GM23338 (cell line): Measurements from ENCODE around the gene MND1.

Experiments
- CTCF ChIP-seq, 2 experiments: fragments of 200-600 bp in 1 of 2; sonication (generic) in 1 of 2; conservative IDR thresholded peaks; 2 replicates each; pipeline versions ENCODE4 v1.5.1 to v1.6.1; 2016 to 2017; ENCODE audit warnings: antibody characterized with exemption in 2 of 2, low read depth in 2 of 2, mild to moderate bottlenecking in 2 of 2, moderate library complexity in 1 of 2
- EZH2 ChIP-seq: fragments of 200-600 bp; sonication (generic); IDR thresholded peaks from one replicate; pipeline ENCODE4 v1.8.0; 2017; ENCODE audit warnings: antibody characterized with exemption, mild to moderate bottlenecking, low read depth; ENCODE audit not compliant: unreplicated experiment

GRCh38 chr4:153341575-153342090 lies 2.9 kb upstream of the MND1 start:
- TF ChIP-seq EZH2 (no peak), CTCF (conservative IDR thresholded peaks at IDR 0.05; ENCODE audit: low read depth in 2 of 2) (no peak)
